ENCODE results near the gene C5AR1.
"Not testable (repeated sequence)": the region's sequence is repeated elsewhere in the genome, so short reads cannot be mapped to it uniquely, and the experiment has no call there.

The C5AR1 gene

DNA sequence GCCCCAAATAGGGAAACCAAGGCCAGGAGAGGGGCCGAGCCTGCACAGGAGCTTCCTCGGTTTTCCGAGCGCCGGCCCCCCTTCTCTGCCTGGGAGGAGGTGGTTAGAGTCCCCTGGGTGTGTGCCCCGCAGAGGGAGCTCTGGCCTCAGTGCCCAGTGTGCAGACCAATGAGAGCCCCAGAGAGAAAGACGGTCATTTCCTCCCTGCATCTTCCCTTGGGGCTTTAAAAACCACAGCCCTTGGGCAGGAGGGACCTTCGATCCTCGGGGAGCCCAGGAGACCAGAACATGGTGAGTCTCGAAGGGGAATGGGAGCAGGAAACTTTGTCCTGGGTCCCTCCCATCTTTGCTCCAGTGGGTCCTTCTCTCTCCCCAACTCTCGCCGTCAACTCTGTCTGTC, at the start of gene C5AR1:
Gene C5AR1, plus strand, starts transcription at position 254 of the 400 bp plus-strand sequence. Its CDS starts 35 bp downstream, at position 289.
- DNase-seq, result no peak

- DNase-seq, result no peak
These were observed 49.2 kb upstream of the C5AR1 start for GRCh38 chr19:47260476-47260875.

DNA sequence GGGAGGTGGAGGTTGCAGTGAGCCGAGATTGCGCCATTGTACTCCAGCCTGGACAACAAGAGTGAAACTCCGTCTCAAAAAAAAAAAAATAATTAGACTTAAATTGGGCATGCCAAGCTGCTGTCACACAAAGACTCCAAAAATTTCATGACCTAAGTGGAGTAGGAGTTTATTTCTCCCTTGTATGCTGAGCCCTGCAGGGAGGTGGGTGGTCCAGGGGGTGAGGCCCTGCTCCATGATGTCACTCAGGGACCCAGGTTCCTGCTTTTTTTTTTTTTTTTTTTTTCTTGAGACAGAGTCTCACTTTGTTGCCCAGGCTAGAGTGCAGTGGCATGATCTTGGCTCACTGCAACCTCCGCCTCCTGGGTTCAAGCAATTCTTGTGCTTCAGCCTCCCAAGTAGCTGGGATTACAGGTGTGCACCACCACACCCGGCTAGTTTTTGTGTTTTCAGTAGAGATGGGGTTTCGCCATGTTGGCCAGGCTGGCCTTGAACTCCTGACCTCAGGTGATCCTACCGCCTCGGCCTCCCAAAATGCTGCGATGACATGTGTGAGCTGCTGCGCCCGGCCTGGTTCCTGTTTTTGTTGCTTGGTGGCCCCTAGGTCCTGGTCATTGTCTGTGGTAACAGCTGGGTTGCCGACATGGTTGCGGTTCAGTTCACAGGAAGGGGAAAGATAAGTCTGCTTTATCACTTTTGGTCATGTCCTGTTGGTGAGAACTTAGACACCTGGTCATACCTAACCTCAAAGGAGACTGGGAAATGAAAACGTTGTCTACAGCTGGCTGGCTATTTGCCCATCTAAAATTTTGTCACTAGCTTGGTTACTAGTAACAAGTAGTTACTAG, 47.5 kb upstream of the C5AR1 start:
- peak; percentile 71 for DNase-seq

- DNase-seq, result no peak
These were observed 45.0 kb upstream of the C5AR1 start for GRCh38 chr19:47264629-47265028.

DNA sequence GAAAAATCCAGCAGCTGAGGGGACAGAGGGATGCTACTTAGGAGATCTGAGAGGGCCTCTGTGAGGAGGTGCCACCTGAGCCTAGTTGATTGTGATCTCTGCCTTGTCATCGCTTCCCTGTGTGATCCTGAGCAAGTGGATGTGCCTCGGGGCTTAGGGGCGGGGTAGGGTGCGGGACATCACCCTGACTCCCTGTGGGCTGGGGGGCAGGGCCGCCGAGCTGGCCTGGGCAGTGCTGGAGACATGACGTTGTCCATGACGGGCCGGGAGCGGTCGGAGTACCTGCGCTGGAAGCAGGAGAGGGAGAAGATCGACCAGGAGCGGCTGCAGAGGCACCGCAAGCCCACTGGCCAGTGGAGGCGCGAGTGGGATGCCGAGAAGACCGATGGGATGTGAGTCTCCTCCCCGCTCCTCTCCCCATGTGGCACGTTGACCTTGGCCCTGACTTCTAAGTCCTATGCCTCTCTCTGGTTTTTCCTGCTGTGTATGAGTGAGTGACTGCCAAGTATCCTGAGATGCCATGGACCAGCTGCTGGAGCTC, 43.2 kb upstream of the C5AR1 start:
- no peak for DNase-seq

DNA sequence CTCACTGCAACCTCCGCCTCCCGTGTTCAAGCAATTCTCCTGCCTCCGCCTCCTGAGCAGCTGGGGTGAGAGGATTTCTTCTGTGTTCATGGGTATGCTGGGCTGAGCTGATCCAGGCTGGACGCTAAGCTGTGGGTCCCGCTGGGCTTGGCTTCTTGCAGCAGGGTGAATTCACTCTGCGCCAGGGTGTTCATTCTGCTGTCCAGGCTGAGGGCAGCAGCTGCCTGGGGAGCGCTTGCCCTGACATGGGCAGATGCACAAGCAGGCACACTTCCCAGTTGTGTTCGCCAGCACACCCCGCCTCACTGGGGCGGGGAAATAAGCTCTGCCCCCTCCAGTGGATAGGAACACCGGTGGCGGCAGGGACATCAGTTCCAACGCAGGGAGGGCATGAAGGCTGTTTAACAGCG, 42.3 kb upstream of the C5AR1 start:
- DNase-seq, result no peak

GRCh38 chr19:47268028-47268427, 41.6 kb upstream of the C5AR1 start:
- DNase-seq, result no peak

DNA sequence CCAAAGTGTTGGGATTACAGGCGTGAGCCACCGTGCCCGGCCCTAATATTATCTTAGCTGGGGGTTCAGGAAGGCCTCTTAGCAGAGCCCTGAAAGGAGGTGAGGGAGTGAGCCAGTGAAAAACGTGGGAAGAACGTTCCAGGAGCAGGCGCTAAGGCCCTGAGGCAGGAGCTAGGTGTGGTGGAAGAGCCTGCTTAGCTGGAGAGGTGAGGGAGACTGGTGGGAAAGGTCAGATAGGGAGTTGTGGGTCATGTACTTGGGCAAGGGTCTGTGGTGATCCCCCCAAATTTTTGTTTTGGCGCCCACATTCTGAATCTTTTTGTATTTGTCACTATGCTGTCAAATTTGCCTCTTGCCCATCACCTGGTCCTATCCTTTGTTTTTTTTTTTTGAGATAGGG, 40.1 kb upstream of the C5AR1 start:
- no peak for DNase-seq

GRCh38 chr19:47270408-47270807, 39.3 kb upstream of the C5AR1 start:
- DNase-seq, result no peak

DNA sequence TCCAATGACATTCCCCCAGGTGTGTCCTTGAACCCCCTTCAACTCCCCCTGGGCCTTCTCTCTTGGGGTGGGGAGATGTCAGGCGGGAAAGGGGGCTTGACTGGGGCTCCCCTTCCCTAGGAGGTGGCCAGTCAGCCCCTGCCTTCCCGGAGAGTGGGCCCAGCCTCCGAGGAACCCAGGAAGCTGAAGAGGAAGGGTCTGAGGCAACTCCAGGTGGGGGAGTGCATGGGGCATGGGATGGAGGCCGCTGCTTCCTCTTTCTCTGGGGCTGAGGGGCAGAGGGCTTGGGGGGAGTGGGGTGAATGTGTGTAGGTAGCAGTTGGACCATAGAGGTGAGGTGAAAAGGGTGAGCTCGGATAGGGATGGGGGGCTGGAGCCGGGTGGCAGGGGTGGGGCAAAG, 37.7 kb upstream of the C5AR1 start:
- DNase-seq, result no peak

DNA sequence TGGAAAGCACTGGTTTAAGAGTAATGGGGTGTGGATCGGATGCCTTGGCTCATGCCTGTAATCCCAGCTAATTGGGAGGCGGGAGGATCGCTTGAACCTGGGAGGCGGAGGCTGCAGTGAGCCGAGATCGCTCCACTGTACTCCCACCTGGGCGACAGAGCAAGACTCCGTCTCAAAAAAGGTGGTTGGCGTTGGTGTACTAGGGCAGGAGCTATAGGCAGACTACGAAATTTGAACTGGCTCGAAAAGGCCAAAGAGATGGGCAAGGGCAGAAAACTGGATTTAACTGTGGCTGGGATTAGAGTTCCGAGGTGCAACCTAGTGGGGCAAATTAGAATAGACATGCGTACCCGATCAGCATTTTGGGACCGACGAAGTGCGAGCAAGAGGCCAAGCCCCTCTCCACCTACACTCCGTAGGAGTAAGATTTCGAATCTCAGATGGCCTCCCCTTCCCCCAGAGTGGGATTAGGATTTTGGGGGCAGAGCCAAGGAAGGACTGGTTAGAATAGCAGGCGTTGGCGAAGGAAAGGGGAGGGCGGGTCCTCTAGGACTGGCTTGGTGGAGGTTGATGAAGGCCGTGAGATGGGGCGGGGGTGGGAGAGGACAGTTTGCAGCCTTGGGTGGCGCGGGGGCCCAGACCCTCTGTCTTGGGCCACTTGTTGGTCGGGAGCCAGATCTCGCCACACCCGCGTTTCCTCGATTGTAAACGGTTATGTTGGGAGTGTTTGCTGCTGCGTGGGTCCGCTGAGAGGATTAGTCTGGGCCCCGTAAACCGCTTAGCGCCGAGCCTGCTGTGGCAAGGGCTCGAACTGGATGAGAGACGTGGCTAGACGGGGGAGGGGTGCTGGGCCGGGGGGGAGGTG, 37.0 kb upstream of the C5AR1 start:
- DNase-seq, result no peak

GRCh38 chr19:47273313-47274070, 36.2 kb upstream of the C5AR1 start:
- DNase-seq, result peak; percentile 93

DNA sequence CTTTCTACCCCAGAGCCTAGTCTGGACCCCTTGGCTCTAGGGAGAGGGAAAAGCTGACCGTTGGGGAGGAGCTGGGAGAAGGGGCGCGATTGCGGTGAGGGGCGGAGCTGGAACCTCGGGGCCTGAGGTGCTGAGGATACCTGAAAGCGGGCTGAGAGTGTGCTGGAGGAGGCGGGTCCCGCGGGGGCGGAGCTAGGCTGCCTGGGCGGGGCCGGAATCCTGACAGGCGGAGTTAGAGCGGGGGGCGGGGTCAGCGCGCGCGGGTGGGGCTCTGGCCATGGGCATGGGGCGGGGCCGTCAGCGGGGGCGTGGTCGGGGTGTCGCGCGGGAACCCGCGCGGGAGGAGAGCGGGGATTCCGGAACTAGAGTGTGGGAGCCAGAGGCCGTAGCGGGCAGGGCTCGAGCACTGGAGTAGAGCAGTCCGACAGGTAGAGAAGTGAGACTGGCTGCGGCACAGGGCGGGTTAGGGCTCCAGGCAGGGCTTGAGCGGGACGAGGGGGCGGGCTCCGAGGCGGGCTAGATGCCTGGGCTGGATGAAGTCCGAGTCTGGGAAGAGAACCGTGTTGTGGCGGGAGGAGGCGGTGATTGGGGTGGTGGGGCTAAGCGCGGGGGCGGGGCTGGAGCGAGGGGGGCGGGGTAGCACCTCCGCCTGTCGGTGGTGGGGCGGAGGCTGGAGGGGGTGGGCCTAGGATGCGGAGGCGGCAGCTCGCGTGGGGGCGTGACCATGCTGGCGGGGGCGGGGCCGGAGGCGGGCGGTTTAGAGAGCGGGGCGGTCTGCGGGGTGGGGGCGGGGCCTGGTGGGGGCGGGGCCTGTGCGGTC, 35.4 kb upstream of the C5AR1 start, which contains the start of gene INAFM1:
Gene INAFM1, plus strand, starts transcription at position 815 of the 820 bp plus-strand sequence. CDS start 35 bp downstream, outside the sequence.
- DNase-seq, result peak; percentile 85

- no peak for DNase-seq
These were observed 34.5 kb upstream of the C5AR1 start for GRCh38 chr19:47274891-47275761.

DNA sequence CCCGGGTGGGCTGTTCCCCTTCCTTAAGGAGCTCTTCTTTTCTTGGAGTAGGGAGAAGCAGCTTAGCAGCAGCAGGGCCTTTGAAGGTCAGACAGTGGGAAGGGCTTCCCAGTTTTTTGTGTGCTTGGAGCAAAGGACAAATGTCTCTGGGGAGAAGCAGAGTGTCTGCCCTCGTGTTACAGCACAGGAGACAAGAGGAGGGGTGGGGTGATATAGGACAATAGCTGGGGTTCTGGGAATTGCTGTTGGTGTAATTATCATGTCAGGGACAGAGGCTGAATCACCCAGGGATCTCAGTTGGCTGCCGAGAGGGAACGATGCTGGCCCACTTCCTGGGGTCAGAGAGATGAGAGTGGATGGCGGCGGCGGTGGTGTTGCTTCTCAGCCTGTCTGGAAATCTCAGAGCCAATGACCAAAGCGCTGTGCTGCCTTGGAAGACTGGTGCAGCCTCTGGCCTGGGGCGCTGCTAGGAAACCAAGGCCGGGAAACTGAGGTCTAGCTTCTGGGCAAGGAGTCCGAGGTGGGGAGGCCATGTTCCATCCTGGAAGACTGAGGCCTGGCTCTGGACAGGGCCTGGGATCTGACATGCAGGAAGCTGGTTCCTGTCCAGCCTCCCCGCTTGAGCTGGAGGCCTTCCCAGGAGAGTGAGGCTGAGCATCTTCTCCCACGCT, 33.7 kb upstream of the C5AR1 start:
- no peak for DNase-seq

- not testable (repeated sequence) for DNase-seq
These were observed 33.1 kb upstream of the C5AR1 start for GRCh38 chr19:47276513-47276912.

GRCh38 chr19:47280183-47280797, 29.4 kb upstream of the C5AR1 start:
- peak; percentile 57 for DNase-seq

DNA sequence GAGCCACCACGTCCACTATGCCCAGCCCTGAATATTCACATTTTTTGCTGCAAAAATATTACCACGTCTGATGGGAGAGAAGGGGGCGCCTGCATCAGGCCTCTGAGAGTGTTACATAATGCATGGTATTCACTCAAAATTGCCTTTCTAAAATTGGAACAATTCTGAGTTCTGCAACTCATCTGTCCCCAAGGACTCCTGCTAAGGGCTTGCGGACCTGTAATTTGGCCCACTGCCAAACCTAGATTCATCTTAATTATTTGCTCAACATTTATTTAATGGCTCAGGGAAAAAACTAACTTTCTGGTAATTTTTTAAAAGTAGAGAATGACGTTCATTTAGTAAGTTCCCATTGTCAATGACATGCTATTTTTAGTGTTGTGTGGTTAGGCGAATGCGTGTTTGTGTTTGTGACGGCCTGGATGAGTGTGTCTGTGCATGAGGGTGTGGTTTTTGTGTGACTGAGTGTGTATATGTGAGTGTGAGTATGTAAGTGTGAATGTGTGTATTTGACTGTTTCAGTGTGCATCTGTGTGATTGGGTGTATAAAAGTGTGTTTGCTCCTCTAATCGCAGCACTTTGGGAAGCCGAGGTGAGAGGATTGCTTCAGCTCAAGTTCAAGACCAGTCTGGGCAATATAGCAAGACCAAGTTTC, 26.1 kb upstream of the C5AR1 start:
- no peak for DNase-seq

DNA sequence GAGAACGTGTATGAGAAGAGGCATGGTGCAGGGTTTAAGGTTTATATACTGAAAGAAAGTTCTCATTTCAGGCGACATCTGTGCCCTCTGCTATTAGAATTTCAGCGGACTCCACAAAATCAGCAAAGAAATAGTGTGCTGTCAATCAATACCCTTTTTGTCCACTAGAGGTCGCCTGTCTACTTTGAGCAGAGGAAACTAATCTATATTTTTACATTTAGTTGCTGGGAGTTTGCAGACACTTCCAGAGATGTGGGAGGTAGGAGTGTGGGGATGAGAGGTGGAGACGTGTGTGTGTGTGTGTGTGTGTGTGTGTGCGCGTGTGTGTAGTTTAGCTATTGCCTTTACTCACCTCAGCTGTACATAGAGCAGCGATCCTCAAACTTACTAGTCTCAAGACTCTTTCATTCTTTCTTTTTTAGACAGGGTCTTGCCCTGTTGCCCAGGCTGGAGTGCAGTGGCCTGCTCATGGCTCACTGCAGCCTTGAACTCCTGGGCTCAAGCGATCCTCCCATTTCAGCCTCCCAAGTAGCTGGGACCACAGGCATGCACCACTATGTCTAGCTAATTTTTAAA, 25.2 kb upstream of the C5AR1 start:
- DNase-seq, result peak; percentile 69
